ENCODE data around the gene LGALS3. TPM values are rescaled to one million over a fixed set of nuclear protein-coding genes. Genes with fewer than 3 reads are reported as not detected.

LGALS3 gene
- total RNA-seq, 5 donors from 2014 or later (not counting 1 experiment from before 2014, with no cell fraction given) = 4.1 to 57.7 (median 35.8) TPM

Other genes with a start within 250 kb of the LGALS3 start
- 10 to 100 TPM; 26.5 to 31.2 (median 29.2) TPM for gene GCH1, start 226.4 kb upstream of the LGALS3 start, total RNA-seq
- gene WDHD1, start 102.2 kb upstream of the LGALS3 start, total RNA-seq = 1 to 10 TPM; 2.5 to 6.1 (median 4.9) TPM
- gene SOCS4, start 102.0 kb upstream of the LGALS3 start, total RNA-seq = 10 to 100 TPM; 16.7 to 26.4 (median 21.1) TPM
- 100 to 1,000 TPM in 2 of 5 donors, 10 to 100 TPM in 3; 68.7 to 153 (median 73.4) TPM for gene MAPK1IP1L, start 77.6 kb upstream of the LGALS3 start, total RNA-seq
- gene DLGAP5, start 62.3 kb downstream of the LGALS3 start, total RNA-seq = 1 to 10 TPM in 1 of 5 donors, under 1 TPM in 4; 0.41 to 1.3 (median 0.73) TPM
- gene FBXO34, start 142.2 kb downstream of the LGALS3 start, total RNA-seq = 10 to 100 TPM; 22.1 to 36.9 (median 28.7) TPM

Data from T-cell (primary cell).